Measurements from ENCODE around the gene CRNN. TPM values are rescaled to one million over a fixed set of nuclear protein-coding genes. Genes with fewer than 3 reads are reported as not detected.

The CRNN gene
- total RNA-seq, 1 experiment from 2014 or later: not detected

DNA sequence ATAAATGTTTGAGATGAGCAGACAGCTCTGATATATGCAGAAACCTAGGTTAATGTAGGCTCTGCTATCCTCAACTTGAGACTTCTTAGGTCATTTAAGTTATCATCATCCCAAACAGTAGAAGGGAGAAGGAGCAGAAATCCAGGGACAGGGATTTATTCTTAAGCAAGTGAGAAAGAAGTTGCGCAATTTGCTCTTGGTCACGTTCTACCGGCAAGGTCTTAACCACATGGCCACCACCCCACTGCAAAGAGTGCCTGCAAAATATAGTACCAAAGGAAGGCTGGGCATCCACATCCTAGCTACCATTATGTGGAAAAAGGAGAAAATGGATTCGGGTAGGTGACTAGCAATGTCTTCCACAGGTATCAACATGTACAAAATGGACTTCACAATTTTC, 25.2 kb downstream of the CRNN start:
- Histone ChIP-seq H3K4ac (ENCODE audit: low read depth, low read length) (no peak overlapping the region), H4K91ac (ENCODE audit: insufficient read length, low read depth, low read length) (no peak overlapping the region), H2BK120ac (ENCODE audit: low read depth, low read length, poor library complexity, severe bottlenecking) (no peak overlapping the region), H4K20me1 (ENCODE audit: control insufficient read depth, insufficient read depth, insufficient read length) (no peaks in the 10 kb centered on the region), H3K4me2 (ENCODE audit: insufficient read depth, insufficient read length, low read length) (no peak overlapping the region), H2BK5ac (ENCODE audit: insufficient read length, low read length) (no peak overlapping the region), H2AK5ac (ENCODE audit: insufficient read length, low read length) (no peak overlapping the region), H3K27ac (ENCODE audit: insufficient read length, low read depth, low read length) (no peak overlapping the region), H2BK15ac (ENCODE audit: low read depth, low read length) (no peak overlapping the region), H3K18ac (ENCODE audit: insufficient read length, low read depth, low read length) (no peak overlapping the region), H3T11ph (ENCODE audit: low read length) (no peak overlapping the region), H2BK12ac (ENCODE audit: insufficient read length, low read depth, low read length) (no peak overlapping the region), H3K14ac (ENCODE audit: insufficient read depth, low read length) (no peak overlapping the region), H3K23me2 (ENCODE audit: insufficient read length, low read depth, low read length, poor library complexity, severe bottlenecking) (no peaks in the 10 kb centered on the region), H2BK20ac (ENCODE audit: low read depth, low read length, poor library complexity, severe bottlenecking) (no peak overlapping the region), H4K8ac (replicated peaks; ENCODE audit: insufficient read length, low read depth, low read length) (no peak overlapping the region), H3K79me2 (ENCODE audit: insufficient read depth, low read length) (no peaks in the 10 kb centered on the region), H3K9me3 (ENCODE audit: control insufficient read depth, low read depth, low read length) (peaks cover 57% of the 10 kb centered on the region), H3K9ac (ENCODE audit: extremely low read depth, insufficient read length, low read length) (no peak overlapping the region), H3K4me1 (ENCODE audit: insufficient read depth, low read length) (no peaks in the 10 kb centered on the region), H4K5ac (ENCODE audit: insufficient read length, low read depth, low read length) (no peak overlapping the region), H2AFZ (ENCODE audit: low read length) (no peak overlapping the region), H3K23ac (ENCODE audit: insufficient read length, low read depth, low read length) (no peak overlapping the region), H3K27me3 (ENCODE audit: insufficient read depth, low read length) (no peaks in the 10 kb centered on the region), H3K79me1 (ENCODE audit: insufficient read depth, low read depth, low read length, poor library complexity, severe bottlenecking) (no peaks in the 10 kb centered on the region), H3K56ac (ENCODE audit: insufficient read length, low read depth, low read length) (no peak overlapping the region)
- Mint-ChIP-seq H3K4me1 (no peaks in the 10 kb centered on the region), H3K9me3 (peaks cover 87% of the 10 kb centered on the region in 2 experiments), H3K36me3 (ENCODE audit: insufficient read depth in 1 of 3, low read depth in 3 of 3) (peaks cover 0 to 24% (median 3%) of the 10 kb centered on the region in 3 experiments; a peak in 5 of 7 replicates), H3K4me3 (no peak overlapping the region), H3K27ac (no peak overlapping the region), H3K27me3 (ENCODE audit: low read depth) (no peaks in the 10 kb centered on the region; the same call in 1 of the 2 replicates)
- DNase-seq: no peak
- no CpG with 5 or more reads among the region's 4 CpGs for WGBS (ENCODE audit: extremely low coverage, insufficient read length, low lambda C conversion rate)
- TF ChIP-seq, protein P1, sequence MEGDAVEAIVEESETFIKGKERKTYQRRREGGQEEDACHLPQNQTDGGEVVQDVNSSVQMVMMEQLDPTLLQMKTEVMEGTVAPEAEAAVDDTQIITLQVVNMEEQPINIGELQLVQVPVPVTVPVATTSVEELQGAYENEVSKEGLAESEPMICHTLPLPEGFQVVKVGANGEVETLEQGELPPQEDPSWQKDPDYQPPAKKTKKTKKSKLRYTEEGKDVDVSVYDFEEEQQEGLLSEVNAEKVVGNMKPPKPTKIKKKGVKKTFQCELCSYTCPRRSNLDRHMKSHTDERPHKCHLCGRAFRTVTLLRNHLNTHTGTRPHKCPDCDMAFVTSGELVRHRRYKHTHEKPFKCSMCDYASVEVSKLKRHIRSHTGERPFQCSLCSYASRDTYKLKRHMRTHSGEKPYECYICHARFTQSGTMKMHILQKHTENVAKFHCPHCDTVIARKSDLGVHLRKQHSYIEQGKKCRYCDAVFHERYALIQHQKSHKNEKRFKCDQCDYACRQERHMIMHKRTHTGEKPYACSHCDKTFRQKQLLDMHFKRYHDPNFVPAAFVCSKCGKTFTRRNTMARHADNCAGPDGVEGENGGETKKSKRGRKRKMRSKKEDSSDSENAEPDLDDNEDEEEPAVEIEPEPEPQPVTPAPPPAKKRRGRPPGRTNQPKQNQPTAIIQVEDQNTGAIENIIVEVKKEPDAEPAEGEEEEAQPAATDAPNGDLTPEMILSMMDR (conservative IDR thresholded peaks at IDR 0.05): no peak

Data from H9 (cell line).